Thoracic aorta (tissue), 2 donors: ENCODE results near the gene NAALADL2. TPM values are rescaled to one million over a fixed set of nuclear protein-coding genes. Genes with fewer than 3 reads are reported as not detected.

Experiments
- ATAC-seq: fragments of 150-250 bp; one replicate; pipeline ENCODE4 v1.8.0; 2017; ENCODE audit warnings: low read depth; ENCODE audit not compliant: insufficient number of reproducible peaks, low FRiP score
- DNase-seq: peaks from one replicate; pipeline ENCODE4 v3.0.0-alpha.2; 2020; ENCODE audit warnings: low spot score
- H3K27ac ChIP-seq, 2 donors: fragments of 200-600 bp; sonication (generic); 1 replicate in 1 of 2; 2 replicates in 1 of 2; pipeline ENCODE4 v1.5.1; 2016; ENCODE audit warnings: mild to moderate bottlenecking in 2 of 2, moderate library complexity in 2 of 2
- H3K27me3 ChIP-seq: fragments of 200-600 bp; sonication (generic); replicated peaks from 2 replicates; pipeline ENCODE4 v1.6.0; 2016; ENCODE audit warnings: mild to moderate bottlenecking; ENCODE audit not compliant: insufficient read depth
- H3K36me3 ChIP-seq: fragments of 200-600 bp; sonication (generic); one replicate; pipeline ENCODE4 v1.5.1; 2016
- H3K4me1 ChIP-seq, 2 donors: fragments of 200-600 bp; sonication (generic); 1 replicate in 1 of 2; 2 replicates in 1 of 2; pipeline versions ENCODE4 v1.5.1 to v1.6.0; 2016; ENCODE audit warnings: low read depth in 2 of 2, mild to moderate bottlenecking in 1 of 2; ENCODE audit not compliant: control insufficient read depth in 1 of 2
- H3K4me3 ChIP-seq: fragments of 200-600 bp; sonication (generic); 2 replicates; pipeline ENCODE4 v1.5.1; 2016; ENCODE audit warnings: mild to moderate bottlenecking
- H3K9me3 ChIP-seq: fragments of 200-600 bp; sonication (generic); 2 replicates; pipeline ENCODE4 v1.5.1; 2016
- total RNA-seq, 2 donors: library from RNA; depleted of rRNA; stranded (reverse); fragments of >200 nt; gene quantifications; one replicate each; pipeline versions ENCODE4 v1.1.0 to v1.2.3, GENCODE V29; 2016
- TF ChIP-seq, protein P1 (sequence below): fragments of 200-600 bp; sonication (generic); IDR thresholded peaks from one replicate; pipeline ENCODE4 v1.5.1; 2019; ENCODE audit warnings: antibody characterized with exemption

NAALADL2 gene
- total RNA-seq, 2 donors from 2014 or later, result 12.9 to 21.0 TPM

DNA sequence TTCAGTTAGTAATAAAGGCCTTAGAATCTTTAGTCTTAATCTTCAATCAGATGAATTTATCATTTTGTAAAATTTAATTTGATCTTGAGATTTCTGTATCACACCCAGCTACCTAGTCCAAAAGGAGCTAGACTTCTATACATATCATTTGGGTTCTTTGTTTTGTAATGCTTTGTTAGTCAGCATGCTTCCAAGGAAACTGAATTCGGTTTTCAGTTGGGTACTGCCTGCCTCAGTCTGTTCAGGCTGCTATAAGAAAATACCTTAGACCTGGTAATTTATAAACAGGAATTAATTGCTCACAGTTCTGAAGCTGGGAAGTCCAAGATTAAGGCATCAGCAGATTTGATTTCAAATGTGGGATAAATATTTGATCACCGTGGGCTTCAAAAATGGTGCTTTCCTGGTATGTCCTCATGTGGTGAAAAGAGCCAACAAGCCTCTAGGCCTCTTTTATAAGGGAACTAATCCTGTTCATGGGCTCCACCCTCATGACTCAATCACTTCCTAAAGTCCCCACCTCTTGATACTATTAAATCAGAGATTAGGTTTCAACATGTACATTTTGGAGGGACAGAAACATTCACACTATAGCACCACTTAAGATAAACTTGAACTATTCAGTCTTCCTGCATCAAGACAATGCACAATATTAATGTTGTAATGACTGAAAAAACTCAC is 800.7 kb downstream of the NAALADL2 start:
- Histone ChIP-seq H3K9me3 (no peaks in the 10 kb centered on the region), H3K4me3 (no peak overlapping the region), H3K27ac (no peak overlapping the region), H3K27me3 (no peaks in the 10 kb centered on the region), H3K4me1 (no peaks in the 10 kb centered on the region), H3K36me3 (no peaks in the 10 kb centered on the region)
- no peak for ATAC-seq
- TF ChIP-seq, protein P1, sequence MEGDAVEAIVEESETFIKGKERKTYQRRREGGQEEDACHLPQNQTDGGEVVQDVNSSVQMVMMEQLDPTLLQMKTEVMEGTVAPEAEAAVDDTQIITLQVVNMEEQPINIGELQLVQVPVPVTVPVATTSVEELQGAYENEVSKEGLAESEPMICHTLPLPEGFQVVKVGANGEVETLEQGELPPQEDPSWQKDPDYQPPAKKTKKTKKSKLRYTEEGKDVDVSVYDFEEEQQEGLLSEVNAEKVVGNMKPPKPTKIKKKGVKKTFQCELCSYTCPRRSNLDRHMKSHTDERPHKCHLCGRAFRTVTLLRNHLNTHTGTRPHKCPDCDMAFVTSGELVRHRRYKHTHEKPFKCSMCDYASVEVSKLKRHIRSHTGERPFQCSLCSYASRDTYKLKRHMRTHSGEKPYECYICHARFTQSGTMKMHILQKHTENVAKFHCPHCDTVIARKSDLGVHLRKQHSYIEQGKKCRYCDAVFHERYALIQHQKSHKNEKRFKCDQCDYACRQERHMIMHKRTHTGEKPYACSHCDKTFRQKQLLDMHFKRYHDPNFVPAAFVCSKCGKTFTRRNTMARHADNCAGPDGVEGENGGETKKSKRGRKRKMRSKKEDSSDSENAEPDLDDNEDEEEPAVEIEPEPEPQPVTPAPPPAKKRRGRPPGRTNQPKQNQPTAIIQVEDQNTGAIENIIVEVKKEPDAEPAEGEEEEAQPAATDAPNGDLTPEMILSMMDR, result no peak
- DNase-seq, result no peak

DNA sequence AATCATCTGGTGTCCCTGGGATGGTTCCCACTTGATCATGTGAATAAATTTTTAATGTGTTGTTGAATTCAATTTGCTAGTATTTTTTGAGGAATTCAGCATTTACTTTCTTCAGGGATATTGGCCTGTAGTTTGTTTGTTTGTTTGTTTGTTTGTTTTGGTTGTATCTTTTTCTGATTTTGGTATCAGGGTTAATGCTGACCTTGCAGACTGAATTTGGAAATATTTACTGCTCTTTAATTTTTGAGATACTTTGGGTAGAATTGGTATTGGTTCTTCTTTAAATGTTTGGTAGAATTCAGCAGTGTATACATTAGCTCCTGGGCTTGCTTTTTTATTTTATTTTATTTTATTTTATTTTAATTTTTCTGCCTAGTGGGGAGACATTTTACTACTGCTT is 803.7 kb downstream of the NAALADL2 start:
- Histone ChIP-seq H3K36me3 (no peaks in the 10 kb centered on the region), H3K4me3 (no peak overlapping the region), H3K4me1 (no peaks in the 10 kb centered on the region), H3K9me3 (no peaks in the 10 kb centered on the region), H3K27me3 (no peaks in the 10 kb centered on the region), H3K27ac (no peak overlapping the region)
- TF ChIP-seq, protein P1, result no peak
- DNase-seq, result no peak
- no peak for ATAC-seq

DNA sequence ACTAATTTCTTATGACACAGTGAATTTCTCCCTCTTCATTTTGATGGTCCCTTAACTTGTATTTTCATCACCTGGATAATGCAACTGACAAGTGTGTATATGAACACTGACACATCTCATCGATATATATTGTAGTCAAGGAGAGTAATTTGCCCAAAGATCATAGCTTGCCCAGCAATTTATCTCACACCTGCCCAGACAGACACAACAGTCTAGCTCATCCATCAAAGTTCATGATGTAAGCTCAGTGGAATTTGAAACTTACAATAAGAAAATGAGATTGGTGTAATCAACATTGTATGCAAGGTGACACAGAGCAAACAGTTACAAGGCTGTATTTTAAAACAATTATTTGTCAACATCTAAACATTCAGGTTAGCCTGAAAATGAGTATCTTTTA is 805.8 kb downstream of the NAALADL2 start:
- DNase-seq, result no peak
- TF ChIP-seq, protein P1, result no peak
- Histone ChIP-seq H3K27ac (no peak overlapping the region), H3K9me3 (no peaks in the 10 kb centered on the region), H3K4me3 (no peak overlapping the region), H3K36me3 (no peaks in the 10 kb centered on the region), H3K4me1 (no peaks in the 10 kb centered on the region), H3K27me3 (no peaks in the 10 kb centered on the region)
- ATAC-seq, result no peak

DNA sequence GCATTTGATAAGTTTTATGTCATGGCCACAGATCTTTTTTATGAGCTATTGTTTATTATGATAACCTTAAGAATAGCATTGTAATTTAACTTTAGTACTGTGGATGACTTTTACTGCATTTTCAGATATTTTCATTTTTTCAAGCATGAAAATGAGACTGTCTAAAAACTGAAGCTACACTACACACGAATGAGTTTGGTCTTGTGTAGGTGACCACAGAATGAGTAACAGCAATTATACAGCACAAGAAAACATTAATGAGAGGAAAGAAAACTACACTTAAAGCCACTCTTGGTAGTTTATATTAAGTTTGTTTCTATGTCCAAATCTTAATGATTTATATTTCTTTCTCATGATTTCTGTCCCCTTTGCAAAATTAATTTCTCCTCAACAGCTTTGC is 809.2 kb downstream of the NAALADL2 start:
- Histone ChIP-seq H3K9me3 (no peaks in the 10 kb centered on the region), H3K4me3 (no peak overlapping the region), H3K4me1 (peaks cover 0 to 5% of the 10 kb centered on the region in 2 donors), H3K36me3 (no peaks in the 10 kb centered on the region), H3K27ac (no peak overlapping the region), H3K27me3 (no peaks in the 10 kb centered on the region)
- TF ChIP-seq, protein P1, result no peak
- no peak for DNase-seq
- ATAC-seq, result no peak

DNA sequence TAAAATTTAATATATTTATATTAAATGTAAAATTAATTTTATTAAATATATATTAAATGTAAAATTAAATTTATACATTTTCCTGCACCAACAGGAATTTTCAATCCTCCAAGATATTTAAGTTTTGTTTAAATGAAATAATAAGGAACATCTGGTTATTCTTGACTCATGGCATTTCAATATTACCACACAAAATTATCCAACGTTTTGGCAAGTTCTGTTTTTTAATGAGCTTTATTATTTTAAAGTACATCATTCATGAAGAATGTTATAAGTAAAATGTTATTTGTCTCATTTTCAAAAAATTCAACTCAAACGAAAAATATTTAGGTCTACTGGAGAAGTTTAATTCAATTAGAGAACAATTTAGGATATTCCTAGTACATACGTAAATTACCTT is 811.4 kb downstream of the NAALADL2 start:
- peaks cover 0 to 5% of the 10 kb centered on the region in 2 donors for H3K4me1 ChIP-seq
- TF ChIP-seq, protein P1, result no peak
- no peak overlapping the region for H3K27ac ChIP-seq
- DNase-seq (no peak), ATAC-seq (no peak)
- H3K4me3 ChIP-seq, result no peak overlapping the region
- no peaks in the 10 kb centered on the region for H3K27me3 ChIP-seq
- no peaks in the 10 kb centered on the region for H3K9me3 ChIP-seq
- H3K36me3 ChIP-seq, result no peaks in the 10 kb centered on the region
